Measurements from ENCODE around the gene ARHGDIA.

ARHGDIA gene

DNA sequence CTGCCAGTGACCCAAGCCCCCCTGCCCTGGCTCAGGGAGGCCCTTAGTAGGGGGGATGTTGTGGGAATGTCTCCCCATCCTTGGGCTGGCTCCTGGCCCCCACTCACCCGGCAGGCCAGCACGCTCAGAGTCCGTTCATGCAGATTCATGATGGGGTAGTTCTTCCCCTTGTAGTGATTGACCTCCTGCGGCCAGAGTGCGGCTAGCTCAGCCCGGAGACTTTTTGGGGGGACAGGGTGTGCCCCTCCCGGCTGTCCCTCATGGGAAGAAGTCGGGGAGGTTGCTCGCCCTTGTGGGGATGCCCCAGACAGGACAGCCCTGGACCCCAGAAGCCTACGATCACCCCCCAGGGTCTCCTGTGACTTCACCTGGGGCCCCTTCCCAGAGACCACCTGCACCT, 34.9 kb upstream of the ARHGDIA start:
- no peak for DNase-seq

GRCh38 chr17:81905424-81905875, 34.3 kb upstream of the ARHGDIA start:
- DNase-seq: no peak

DNA sequence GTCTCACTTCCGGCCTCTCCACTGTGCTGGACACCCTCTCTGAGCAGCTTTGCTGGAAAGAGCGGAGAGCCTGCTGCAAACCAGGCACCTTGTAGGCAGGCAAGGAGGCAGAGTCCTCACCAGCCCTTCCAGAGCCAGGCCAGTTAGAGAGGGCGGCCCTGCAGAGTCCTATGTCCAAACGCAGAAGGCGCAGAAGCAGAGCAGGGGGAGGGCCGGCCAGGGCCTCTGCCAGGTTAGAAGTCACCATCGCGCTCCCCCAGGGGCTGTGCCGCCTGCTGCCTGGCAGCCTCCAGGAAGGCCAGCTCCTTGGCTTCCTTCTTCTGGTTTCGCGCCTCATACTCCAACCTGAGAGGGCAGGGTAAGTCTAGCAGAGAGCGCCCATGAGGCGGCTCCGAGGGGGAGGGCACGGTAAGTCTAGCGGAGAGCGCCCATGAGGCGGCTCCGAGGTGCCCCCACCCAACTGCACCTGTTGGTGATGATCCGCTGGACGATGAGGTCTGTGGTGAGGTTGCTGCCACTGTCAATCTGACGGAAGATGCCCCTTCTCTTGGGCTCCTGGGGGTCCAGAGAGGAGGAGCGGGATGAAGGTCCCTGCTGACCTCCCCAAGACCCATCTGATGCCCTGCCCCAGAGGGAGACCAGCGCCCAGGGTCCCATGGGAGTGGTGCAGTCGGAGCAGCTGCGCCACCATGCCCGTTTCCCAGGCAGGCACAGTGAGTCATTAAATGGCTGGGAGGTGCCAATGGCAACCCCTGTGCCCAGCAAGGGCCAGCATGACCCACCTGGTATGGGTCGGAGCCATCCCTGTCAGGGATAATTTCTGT, 33.7 kb upstream of the ARHGDIA start:
- DNase-seq: no peak

DNA sequence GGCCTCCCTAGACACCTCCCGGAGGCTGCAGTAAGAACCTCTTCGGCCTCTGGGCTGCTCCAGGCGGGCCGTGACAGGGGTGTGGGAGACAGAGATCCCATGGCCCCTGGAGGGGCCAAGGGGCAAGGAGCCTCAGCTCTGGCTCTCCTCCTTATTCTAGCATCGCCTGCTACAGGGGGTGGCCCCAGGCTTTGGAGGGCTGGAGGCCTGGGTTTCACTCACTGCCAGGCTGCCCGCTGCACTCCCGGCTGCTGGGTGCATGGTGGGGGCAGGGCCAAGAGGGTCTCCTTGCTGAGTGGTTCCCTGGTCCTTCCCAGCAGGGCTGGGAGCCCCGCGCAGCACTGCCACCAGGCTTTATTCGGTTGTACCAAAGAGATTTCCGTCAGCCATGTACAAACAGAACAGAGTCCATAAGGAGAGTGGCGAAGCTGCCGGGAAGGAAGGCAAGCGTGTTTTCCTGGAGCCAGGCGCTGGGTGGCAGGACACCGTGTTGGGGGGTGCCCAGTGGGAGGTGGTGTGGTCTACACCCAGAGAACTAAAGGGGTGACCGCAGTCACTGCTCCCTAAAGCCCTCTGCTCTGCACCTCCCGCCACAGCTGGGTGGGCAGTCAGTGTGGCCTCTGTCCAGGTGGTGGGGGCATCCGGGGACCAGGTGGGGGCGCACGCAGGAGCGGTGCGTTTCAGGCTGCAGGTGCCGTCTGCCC, 32.9 kb upstream of the ARHGDIA start:
- no peak for DNase-seq

- no peak for DNase-seq
These were observed 32.3 kb upstream of the ARHGDIA start for GRCh38 chr17:81903415-81903831.

GRCh38 chr17:81902653-81903414, 31.7 kb upstream of the ARHGDIA start:
- peak; percentile 28 for DNase-seq

DNA sequence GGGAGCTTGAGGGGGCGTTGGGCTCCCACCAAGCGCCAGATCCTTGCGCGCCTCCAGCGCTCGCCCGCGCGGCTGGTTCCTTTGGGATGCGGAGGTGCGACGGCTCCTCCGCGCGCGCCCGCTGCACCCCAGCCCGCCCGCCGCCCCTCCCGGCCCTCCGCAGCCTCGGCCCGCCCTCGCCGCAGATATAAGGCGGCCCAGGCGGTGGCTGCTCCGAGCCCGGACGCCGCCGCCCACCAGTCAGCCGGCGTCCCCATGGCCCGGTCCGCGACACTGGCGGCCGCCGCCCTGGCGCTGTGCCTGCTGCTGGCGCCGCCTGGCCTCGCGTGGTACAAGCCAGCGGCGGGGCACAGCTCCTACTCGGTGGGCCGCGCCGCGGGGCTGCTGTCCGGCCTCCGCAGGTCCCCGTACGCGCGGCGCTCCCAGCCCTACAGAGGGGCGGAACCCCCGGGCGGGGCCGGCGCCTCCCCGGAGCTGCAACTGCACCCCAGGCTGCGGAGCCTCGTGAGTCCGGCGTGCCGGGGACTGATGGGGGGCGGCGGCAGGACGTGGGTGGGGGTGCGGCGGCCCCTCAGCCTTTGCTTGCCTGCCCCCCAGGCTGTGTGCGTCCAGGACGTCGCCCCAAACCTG, 31.0 kb upstream of the ARHGDIA start, which contains the start of gene NPB:
NPB (plus strand) TSS at position 216 of the 630 bp plus-strand sequence; CDS start at position 256, 40 bp downstream.
- DNase-seq: peak; percentile 57

DNA sequence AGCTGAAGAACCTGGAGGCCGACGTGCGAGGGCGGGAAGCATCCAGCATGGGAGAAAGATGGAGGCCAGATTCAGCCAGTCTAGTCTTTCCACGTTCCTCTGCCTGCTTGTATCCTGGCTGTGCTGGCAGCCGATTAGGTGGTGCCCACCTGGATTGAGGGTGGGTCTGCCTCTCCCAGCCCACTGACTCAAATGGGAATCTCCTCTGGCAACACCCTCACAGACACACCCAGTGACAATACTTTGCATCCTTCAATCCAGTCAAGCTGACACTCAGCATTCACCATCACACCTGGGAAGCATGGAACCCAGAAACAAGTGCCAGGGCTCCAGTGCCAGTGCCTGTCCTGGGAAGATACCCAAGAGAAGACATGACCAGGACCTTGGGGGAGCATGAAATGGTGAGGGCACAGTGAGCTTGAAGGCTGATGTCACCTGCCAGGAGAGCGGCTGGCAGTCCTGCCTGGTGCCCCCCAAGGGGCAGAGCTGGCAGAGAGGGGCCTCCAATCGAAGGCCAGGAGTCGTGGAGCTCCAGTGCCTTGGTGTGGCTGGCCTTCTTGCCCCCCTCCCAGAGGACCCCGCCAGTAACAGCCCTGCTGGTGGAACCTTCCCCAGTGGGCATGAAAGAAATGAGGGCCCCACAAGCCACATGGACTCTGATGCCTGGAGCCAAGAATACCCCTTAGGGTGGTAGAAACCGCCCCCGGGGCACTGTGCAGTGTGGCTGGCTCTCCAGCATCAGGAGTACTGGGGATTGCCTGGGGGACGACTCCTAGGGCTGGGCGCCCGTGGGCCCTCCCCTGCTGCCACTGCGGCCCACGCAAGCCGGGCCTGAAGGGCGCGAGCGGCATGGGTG, 30.3 kb upstream of the ARHGDIA start:
- DNase-seq: no peak

DNA sequence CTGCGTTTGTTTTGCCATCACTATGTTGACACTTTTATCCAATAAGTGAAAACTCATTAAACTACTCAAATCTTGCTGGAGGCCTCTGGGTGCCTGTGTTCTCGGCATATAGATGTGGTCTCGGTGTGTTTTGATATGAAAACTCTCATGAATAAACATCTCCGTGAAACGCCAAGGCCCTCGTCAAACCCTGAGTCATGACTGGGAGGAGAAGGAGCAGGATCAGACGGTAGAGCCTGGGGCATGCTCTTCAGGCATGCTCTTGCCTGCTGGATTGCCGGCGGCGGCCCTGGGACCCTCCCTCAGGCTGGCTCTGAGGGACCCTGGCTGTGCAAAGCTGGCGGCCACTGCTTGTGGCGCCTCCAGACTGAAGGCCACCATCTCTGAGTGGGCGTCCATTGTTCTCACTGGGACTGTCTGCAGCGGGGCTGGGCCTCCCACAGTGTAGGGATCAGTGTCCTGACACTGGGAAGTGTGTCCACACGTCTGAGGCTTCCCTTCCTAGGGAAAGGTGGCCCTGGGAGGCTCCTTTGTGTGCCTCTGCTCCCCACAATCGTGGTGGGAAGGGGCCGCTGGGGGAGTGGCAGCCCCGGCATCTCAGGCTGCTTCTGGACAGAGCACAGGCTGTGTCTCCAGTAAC, 29.2 kb upstream of the ARHGDIA start:
- no peak for DNase-seq

GRCh38 chr17:81899514-81900166, 28.5 kb upstream of the ARHGDIA start:
- DNase-seq: no peak

DNA sequence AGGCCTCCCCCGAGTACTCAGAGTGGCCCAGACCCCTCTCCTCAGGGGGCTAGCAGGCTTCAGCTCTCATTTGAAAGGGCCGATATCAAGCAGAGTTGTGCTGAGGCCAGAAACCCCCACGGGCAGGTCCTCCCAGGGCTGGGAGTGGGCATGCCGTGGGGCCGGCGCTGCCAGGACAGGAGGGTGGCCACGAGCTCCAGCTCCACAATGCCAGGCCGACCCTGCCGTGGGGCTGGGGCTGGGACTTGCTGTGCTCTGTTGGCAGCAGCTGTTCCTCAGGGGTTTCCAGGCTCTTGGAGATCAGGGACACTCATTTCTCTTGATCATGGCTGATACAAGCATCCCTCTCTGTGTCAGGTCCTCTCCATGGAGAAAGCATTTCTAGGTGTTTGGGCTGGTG, 27.7 kb upstream of the ARHGDIA start:
- no peak for DNase-seq

DNA sequence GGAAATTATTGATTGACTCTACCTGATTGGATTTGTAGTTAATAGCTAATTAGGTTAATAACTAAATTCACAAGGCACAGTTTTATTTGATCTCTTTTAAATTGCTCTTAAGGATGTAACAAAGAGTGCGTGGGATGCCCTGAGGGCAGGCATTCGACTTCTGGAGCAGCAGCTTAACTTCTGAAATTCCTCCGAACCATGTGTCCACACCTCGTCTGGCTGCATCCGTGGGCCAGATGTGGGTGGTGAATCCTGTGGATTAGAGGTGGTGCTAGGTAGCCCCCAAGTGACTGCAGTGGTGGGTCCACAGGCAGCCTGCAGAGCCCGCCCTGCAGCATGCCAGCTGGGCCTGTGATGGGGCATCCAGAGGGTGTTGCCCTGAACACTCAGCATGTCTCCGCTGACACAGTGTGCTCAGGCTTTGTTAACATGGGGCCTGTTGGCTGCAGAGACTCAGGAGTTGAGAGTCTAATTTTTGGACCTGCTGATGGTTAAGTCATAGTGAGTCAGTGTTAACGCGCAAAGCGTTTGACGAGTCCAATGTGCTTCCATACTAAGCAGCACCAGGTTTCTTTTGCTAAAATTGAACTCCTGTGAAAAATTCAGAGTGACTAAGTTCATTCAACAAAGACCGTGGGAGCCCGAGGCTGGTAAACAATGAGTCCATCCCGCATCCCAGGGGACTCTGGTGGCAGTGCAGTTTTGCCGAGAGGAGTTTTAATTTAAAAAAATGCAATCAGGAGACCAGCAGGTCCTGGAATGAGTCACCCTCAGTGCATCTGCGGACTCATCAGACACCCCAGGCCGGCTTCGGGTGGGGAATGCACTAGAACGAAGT, 27.1 kb upstream of the ARHGDIA start:
- DNase-seq: no peak

GRCh38 chr17:81895400-81895799, 24.3 kb upstream of the ARHGDIA start:
- no peak for DNase-seq

DNA sequence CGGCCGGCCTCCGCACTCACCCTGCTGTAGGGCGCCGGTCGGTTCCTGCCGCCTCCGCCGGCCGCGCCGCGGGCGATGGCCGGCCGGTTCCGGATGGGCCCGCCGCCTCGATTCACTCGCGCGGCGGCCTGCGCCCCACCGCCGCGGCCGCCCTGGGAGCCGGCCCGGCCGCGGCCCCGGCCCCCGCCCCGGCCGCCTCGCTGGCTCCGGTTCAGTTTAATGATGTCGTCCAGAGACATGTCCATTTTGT, 20.1 kb upstream of the ARHGDIA start:
- DNase-seq: no peak

DNA sequence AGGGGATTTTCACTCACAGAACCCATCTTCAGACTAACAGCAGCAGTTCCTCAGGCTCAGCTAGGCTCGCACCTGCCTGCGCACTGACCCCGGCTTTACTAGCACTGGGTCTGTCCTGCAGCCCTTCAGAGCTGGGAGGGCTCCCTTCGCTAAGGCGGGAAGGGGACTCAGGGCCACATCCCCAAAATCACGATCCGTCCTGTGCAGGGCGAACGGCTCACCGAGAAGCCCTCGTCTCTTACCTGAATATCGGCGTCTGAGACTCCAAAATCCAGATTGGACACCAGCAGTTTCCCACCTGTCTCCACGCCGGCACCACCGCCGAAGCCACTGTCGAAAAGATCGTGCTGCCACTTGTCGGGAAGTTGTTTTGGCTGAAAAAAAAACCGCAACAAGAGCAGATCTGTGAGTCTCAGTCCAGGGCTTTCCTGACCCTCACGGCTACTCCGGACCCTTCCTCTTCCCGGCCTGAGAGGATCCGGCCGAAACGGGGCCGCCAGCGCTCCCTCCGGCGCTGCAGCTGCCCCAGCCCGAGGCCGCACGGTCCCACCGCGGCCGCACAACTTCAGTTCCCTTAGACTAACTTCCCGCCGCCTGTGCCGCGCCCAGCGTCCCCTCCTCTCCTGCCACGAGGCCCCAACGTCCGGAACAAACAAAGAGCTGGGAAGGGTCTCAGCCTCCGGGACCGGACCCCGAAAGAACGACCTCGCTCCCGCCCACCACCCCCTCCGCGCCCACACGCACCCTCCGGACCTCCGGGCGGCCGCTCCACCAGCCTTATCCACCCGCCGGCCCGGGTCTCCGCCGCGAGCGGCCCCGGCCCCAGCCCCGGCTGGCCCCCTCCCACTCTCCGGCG, 19.5 kb upstream of the ARHGDIA start:
- peak; percentile 37 for DNase-seq

DNA sequence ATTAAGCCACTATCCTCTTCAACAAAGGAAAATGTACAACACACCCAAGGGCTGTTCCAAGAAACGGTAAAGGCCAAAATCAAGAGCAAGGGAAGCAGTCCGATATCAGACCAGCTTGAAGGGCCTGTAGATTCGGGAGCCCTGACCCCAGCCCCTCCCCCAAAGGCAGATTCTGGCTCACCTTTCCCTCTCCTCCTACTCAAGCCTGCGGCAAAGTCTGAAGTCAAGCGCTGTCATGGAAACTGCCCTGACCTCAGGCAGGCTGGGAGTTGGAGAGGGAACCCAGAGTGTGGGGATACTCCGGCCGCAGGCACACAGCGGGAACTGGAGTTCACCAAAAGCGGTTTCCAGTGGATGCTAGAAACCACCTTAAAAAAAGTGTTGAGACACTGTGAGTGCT, 18.5 kb upstream of the ARHGDIA start:
- DNase-seq: no peak

GRCh38 chr17:81888988-81889595, 18.0 kb upstream of the ARHGDIA start:
- DNase-seq: no peak

DNA sequence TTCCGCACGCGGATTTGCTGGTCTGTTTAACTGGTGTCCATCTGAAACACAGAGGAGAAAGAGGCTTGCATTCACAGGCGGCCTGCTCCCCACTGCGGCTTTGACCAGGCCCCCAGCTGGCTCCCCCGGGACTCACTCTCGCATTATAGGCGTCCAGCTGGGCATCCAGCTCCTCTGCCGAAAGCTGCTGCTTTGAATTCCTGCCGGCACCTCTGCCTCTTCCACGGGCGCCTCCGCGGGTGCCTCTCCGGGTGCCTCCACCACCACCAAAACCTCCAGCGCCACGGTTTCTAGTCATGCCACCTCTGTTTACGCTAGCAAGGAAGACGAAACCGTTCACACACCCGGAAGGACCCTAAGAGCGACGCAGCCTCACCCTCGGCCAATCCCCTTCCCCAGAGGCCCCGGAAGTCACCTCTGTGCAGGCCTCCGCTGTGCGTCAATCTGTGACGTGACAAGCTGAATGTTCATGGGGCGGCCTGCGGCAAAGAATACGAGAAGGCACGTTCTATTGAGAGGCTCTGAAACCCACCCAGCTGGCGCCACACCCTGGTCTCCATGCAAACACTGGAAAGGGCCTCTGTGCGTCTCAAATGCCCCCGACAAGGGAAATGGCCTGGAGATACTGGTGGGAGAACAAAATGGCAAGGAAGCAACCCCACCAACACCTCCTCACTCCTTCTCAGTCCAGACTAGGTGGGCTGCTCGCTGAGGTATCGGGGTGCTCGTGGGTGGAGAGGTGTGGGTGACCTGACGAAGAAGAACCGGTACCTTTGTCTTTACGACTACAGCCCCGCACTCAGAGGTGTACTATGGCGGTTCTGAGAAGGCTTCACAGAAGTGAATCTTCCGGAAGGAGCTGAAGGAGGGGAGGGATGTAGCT, 17.2 kb upstream of the ARHGDIA start:
- DNase-seq: no peak
